ENCODE results near the gene C19orf38.

DNA sequence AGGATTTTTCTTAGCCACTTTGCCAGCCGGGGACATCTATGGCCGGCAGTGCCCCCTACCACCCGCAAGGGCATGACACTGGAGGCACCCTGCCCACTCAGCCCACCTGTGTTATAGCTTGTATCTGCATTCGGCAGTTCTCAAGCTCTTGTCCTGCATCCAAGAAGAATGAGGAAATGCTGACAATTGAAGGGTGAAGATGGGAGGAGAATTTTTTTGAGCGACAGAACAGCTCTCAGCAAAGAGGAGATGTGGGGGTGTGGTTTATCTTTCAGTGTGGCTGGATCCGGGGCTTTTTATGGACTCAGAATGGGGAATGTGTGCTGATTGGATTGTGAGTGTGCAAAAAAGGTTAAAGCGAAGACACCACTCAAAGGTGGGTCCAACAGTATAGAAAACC is 5.4 kb upstream of the C19orf38 start:
- TF ChIP-seq, protein P1, sequence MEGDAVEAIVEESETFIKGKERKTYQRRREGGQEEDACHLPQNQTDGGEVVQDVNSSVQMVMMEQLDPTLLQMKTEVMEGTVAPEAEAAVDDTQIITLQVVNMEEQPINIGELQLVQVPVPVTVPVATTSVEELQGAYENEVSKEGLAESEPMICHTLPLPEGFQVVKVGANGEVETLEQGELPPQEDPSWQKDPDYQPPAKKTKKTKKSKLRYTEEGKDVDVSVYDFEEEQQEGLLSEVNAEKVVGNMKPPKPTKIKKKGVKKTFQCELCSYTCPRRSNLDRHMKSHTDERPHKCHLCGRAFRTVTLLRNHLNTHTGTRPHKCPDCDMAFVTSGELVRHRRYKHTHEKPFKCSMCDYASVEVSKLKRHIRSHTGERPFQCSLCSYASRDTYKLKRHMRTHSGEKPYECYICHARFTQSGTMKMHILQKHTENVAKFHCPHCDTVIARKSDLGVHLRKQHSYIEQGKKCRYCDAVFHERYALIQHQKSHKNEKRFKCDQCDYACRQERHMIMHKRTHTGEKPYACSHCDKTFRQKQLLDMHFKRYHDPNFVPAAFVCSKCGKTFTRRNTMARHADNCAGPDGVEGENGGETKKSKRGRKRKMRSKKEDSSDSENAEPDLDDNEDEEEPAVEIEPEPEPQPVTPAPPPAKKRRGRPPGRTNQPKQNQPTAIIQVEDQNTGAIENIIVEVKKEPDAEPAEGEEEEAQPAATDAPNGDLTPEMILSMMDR (conservative IDR thresholded peaks at IDR 0.05; ENCODE audit: low read length): no peak
- TF ChIP-seq EZH2phosphoT487 (IDR thresholded peaks at IDR 0.05; ENCODE audit: borderline replicate concordance): no peak

All from Loucy (cell line).